ENCODE measurements around the gene SCLY. TPM values are rescaled to one million over a fixed set of nuclear protein-coding genes. Genes with fewer than 3 reads are reported as not detected.

Gene SCLY
- polyA plus RNA-seq, 1 of the 3 experiments (the other 2 are of a cell fraction): 20.9 TPM

- Histone ChIP-seq H3K9me2 (no peaks in the 10 kb centered on the region), H3K4me2 (no peak overlapping the region), H3K27ac (ENCODE audit: low read depth in 2 of 2, low read length in 1 of 2) (no peak overlapping the region; a peak in 1 of 4 replicates), H3F3A (replicated peaks; ENCODE audit: insufficient read depth) (no peaks in the 10 kb centered on the region), H3K79me2 (ENCODE audit: insufficient read depth) (no peaks in the 10 kb centered on the region), H3K9ac (no peak overlapping the region), H3K4me1 (ENCODE audit: control insufficient read depth in 1 of 2, insufficient read depth in 2 of 2, low read depth in 1 of 2, low read length in 1 of 2) (peaks cover 0 to 12% of the 10 kb centered on the region in 2 experiments; a peak in 1 of 4 replicates), H3K36me3 (replicated peaks in 1 of 2; ENCODE audit: control insufficient read depth in 1 of 2, insufficient read depth in 2 of 2, low read length in 1 of 2) (no peaks in the 10 kb centered on the region), H3K27me3 (ENCODE audit: insufficient read depth) (no peaks in the 10 kb centered on the region), H3K4me3 (ENCODE audit: low read depth in 2 of 2, low read length in 1 of 2) (no peak overlapping the region), H4K20me1 (ENCODE audit: insufficient read depth) (no peaks in the 10 kb centered on the region), H2AFZ (ENCODE audit: low read depth) (no peak overlapping the region), H3K9me3 (peaks cover 8% of the 10 kb centered on the region)
- TF ChIP-seq PBX3 (IDR thresholded peaks at IDR 0.05): no peak
- TF ChIP-seq MAX (IDR thresholded peaks at IDR 0.05; ENCODE audit: low read depth): no peak
- TF ChIP-seq CHD2 (IDR thresholded peaks at IDR 0.05; ENCODE audit: low read length, partially characterized antibody): no peak
- no peak for TF ChIP-seq GATA2 (CRISPR knock-in tag; IDR thresholded peaks at IDR 0.05)
- TF ChIP-seq POLR2AphosphoS5 (IDR thresholded peaks at IDR 0.05; ENCODE audit: low read depth, low read length): no peak
- TF ChIP-seq JUND (IDR thresholded peaks at IDR 0.05): no peak
- no peak for TF ChIP-seq NRF1 (IDR thresholded peaks at IDR 0.05; ENCODE audit: low read depth, low read length)
- no peak for TF ChIP-seq NFIC (IDR thresholded peaks at IDR 0.05; ENCODE audit: borderline replicate concordance)
- no peak for TF ChIP-seq RCOR1 (IDR thresholded peaks at IDR 0.05; ENCODE audit: low read length)
- TF ChIP-seq SMC3 (IDR thresholded peaks at IDR 0.05; ENCODE audit: low read depth, low read length): no peak
- TF ChIP-seq, protein P1, sequence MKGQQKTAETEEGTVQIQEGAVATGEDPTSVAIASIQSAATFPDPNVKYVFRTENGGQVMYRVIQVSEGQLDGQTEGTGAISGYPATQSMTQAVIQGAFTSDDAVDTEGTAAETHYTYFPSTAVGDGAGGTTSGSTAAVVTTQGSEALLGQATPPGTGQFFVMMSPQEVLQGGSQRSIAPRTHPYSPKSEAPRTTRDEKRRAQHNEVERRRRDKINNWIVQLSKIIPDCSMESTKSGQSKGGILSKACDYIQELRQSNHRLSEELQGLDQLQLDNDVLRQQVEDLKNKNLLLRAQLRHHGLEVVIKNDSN (IDR thresholded peaks at IDR 0.05; ENCODE audit: borderline replicate concordance, low read depth): no peak
- no peak for TF ChIP-seq YY1 (IDR thresholded peaks at IDR 0.05; ENCODE audit: low read depth)
- CTCF ChIA-PET: interaction anchor here (0.6 to 1.1 kb wide), 3 partner anchors 51 to 157 kb away, joined by 3 to 4 read pairs (median 4); no protein-coding TSS in a partner anchor
- peak; percentile 51 for DNase-seq
- 77% methylated on average over 17 of the region's 19 CpGs for WGBS (ENCODE audit: low lambda C conversion rate)
- POLR2A ChIA-PET: interaction anchor here (0.7 kb wide), 1 partner anchor 10 kb away, joined by 4 read pairs; no protein-coding TSS in a partner anchor
Observed at GRCh38 chr2:238108423-238109183, 47.8 kb downstream of the SCLY start.

DNA sequence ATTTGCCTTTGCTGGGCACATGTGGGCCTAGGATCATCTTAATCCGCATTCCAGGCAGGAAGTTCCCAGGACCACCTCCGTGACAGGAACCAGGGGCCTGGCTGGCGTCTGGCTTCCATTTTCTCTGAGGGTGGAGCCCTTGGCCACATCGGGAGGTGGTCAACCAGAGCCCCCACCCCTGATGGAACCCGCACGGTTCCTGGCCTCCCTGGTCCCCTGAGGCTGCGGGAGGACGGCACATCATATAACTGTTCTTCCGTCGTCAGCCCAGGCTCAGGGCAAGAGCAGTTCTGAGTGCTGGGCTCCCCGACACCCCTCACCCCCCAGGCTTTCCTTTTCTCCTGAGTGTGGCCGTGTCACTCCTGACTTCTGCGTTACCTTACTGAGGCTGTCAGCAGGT is 52.8 kb downstream of the SCLY start:
- Histone ChIP-seq H2AFZ (ENCODE audit: low read depth) (no peak overlapping the region), H3K9me2 (no peaks in the 10 kb centered on the region), H3K9ac (no peak overlapping the region), H3K27me3 (ENCODE audit: insufficient read depth) (no peaks in the 10 kb centered on the region; the same call in 1 of the 2 replicates), H4K20me1 (ENCODE audit: insufficient read depth) (no peaks in the 10 kb centered on the region), H3K27ac (ENCODE audit: low read depth in 2 of 2, low read length in 1 of 2) (no peak overlapping the region), H3K4me3 (ENCODE audit: low read depth in 2 of 2, low read length in 1 of 2) (no peak overlapping the region), H3K4me1 (ENCODE audit: control insufficient read depth in 1 of 2, insufficient read depth in 2 of 2, low read depth in 1 of 2, low read length in 1 of 2) (peaks cover 0 to 14% of the 10 kb centered on the region in 2 experiments; a peak in 1 of 4 replicates), H3K79me2 (ENCODE audit: insufficient read depth) (no peaks in the 10 kb centered on the region), H3F3A (replicated peaks; ENCODE audit: insufficient read depth) (no peaks in the 10 kb centered on the region), H3K9me3 (peaks cover 8% of the 10 kb centered on the region), H3K4me2 (no peak overlapping the region), H3K36me3 (replicated peaks in 1 of 2; ENCODE audit: control insufficient read depth in 1 of 2, insufficient read depth in 2 of 2, low read length in 1 of 2) (no peaks in the 10 kb centered on the region)
- ChIA-PET CTCF (interaction anchor here (0.7 to 1.0 kb wide), 2 partner anchors 10 to 15 kb away, joined by 3 read pairs; no protein-coding TSS in a partner anchor), POLR2A (no interaction called here)
- TF ChIP-seq GATA2 (CRISPR knock-in tag; IDR thresholded peaks at IDR 0.05) (no peak), FOXJ3 (CRISPR knock-in tag; IDR thresholded peaks at IDR 0.05) (no peak), IRF3 (IDR thresholded peaks at IDR 0.05; ENCODE audit: low read depth, low read length) (no peak), PBX3 (IDR thresholded peaks at IDR 0.05) (no peak), MAX (IDR thresholded peaks at IDR 0.05; ENCODE audit: low read depth) (no peak), RXRA (IDR thresholded peaks at IDR 0.05; ENCODE audit: borderline replicate concordance, low read depth) (no peak), TAF1 (IDR thresholded peaks at IDR 0.05; ENCODE audit: borderline replicate concordance, low read depth, low read length) (no peak), CTCF (IDR thresholded peaks at IDR 0.05) (no peak)
- TF ChIP-seq, protein P1 (IDR thresholded peaks at IDR 0.05; ENCODE audit: borderline replicate concordance, low read depth): no peak
- DNase-seq: no peak
- WGBS (ENCODE audit: low lambda C conversion rate): 59% methylated on average over 6 of the region's 13 CpGs

Measured in SK-N-SH (cell line).